Measurements from ENCODE around the gene LNX2.

GRCh38 chr13:27569405-27569804 lies 50.9 kb downstream of the LNX2 start:
- TF ChIP-seq CTCF (IDR thresholded peaks at IDR 0.05) (no peak), POLR2A (IDR thresholded peaks at IDR 0.05) (no peak)
